HUDEP-2 (cell line): ENCODE measurements around the gene FAM3D.
A peak's percentile ranks its signal among the peaks of the same experiment; 100 is the strongest.
"Not testable (repeated sequence)": the region's sequence is repeated elsewhere in the genome, so short reads cannot be mapped to it uniquely, and the experiment has no call there.

Experiments
- DNase-seq, 76 experiments: peaks; one replicate each; lab custom pipeline; 2025; ENCODE audit not compliant: unreplicated experiment in 76 of 76; lab: John Stamatoyannopoulos, UW

FAM3D gene

DNA sequence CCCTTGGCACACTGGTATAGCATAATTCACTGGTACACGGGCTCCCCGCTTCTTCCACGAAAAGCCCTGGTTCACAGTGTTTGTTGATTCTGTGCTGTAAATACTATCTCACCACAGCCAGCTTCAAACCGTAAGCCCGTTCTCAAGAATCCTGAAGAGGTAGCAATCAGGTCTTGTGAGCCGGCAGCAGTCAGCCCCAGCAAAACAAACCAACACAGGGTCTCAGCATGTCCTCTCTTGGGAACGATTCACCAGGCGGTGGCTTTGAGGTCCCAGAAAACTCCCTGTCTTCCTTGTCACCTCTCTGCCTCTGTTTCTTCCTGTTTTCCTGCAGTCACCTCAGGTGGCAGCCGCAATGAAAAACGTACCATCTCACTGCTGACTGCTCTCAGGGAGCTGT is 19.1 kb upstream of the FAM3D start:
- DNase-seq: no peak

GRCh38 chr3:58683466-58683865 is 16.9 kb upstream of the FAM3D start:
- DNase-seq: peak in 2 of 76 experiments; percentile 8 to 18

DNA sequence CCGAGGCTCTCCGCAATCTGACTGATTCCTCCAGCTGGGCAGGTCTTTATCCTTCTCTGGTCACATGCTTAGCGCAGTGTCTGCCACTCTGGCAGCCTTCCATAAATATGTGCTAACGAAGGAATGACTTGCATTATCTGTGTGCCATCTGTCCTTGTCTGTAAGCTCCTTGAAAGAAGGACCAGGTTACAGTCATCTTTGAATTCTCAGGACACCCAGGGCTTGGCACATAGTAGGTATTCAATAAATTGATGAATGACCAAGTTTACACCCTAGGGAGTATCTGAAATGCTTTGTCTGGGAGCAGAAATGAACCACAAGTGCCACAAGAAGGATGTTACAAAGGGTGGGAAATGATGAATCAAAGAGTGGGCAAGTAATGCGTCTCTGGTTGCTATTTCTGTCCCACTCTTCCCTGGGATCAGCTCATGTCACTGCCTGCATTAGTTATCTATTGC is 16.5 kb upstream of the FAM3D start:
- DNase-seq: peak in 7 of 76 experiments; percentile 2 to 41 (median 12)

DNA sequence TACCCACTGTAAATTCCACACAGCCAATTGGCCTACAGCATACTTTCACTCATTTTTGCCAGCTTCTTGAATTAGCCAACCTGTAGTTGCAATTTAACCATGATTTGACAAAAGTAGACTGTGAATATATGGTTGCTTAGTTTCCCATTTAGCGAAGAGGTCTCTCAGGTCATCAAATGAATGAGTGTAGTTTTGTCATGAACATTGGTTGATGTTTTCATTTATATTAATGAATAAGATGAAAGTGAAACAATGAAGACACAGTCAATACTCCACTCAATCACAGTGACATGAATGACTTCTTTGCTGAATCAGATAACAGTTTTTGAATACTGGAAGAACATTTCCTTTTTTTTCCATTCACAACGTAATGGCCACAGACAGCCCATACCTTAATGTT is 15.3 kb upstream of the FAM3D start:
- DNase-seq: no peak

- no peak for DNase-seq
These were observed 14.4 kb upstream of the FAM3D start for GRCh38 chr3:58680879-58681525.

GRCh38 chr3:58679974-58680666 is 13.5 kb upstream of the FAM3D start:
- no peak for DNase-seq

GRCh38 chr3:58679446-58679845 is 12.9 kb upstream of the FAM3D start:
- no peak for DNase-seq

GRCh38 chr3:58678177-58678970 is 11.8 kb upstream of the FAM3D start:
- DNase-seq: not testable (repeated sequence)

- DNase-seq: no peak
These were observed 6.3 kb upstream of the FAM3D start for GRCh38 chr3:58672880-58673279.

DNA sequence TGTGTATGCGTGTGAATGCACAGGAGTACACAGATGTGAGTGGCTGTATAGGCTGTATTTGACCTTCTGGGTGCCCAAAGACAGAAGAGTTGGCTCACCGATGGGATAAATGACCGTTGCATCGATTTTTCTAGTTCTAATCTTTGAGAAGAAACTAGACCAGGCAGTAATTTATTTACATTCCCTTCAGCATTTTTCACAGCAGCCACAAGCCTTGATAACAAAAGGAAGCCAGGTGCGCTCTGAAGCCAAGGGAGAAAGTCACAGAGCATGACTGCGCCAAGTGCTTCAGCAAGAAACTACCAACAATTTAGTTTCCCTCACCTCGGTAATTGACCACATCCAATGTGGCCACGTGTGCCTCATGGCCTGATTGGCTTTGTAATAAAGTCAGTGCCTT is 5.9 kb upstream of the FAM3D start:
- no peak for DNase-seq

- DNase-seq: no peak
These were observed 4.0 kb upstream of the FAM3D start for GRCh38 chr3:58670506-58671135.

- no peak for DNase-seq
These were observed 1.7 kb upstream of the FAM3D start for GRCh38 chr3:58668247-58668646.

DNA sequence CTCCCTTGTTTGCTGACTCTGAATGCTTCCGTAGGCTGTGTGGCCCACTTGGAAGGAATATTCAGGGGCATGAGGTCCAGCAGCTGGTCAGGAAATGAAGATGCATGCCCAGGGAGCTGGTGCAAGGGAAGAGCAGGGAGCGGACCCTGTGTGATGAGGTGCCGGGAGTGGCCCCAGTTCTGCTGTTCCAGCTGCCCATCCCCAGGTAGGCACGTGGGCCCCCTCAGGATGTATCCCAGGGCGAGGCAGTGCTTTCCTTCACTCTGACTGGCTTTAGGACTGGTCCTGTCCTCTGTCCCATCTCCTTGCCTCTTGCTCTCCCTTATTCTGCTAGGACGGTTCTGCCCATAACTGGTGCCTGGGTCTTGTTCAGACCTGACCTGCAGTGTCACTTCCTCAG is 1.1 kb upstream of the FAM3D start:
- no peak for DNase-seq

DNA sequence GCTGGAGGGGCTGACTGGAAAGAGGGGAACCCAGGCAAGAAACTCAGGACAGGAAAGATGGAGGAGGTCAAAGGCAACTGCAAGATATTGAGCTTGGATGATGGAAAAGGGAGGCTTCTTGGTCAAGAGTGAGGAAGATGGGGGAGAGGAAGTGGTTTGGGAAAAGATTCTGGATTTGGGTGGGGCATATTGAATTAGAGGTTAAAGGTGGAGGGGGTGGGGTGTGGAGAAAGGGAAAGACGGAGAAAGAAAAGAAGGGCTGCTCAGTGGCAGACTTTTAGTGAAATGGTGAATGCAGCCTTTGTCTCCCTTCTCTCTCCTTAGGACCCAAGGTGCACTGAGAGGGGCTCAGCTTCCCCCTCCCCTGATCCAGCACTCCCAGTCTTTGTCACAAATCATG is 655 bp upstream of the FAM3D start:
- no peak for DNase-seq

DNA sequence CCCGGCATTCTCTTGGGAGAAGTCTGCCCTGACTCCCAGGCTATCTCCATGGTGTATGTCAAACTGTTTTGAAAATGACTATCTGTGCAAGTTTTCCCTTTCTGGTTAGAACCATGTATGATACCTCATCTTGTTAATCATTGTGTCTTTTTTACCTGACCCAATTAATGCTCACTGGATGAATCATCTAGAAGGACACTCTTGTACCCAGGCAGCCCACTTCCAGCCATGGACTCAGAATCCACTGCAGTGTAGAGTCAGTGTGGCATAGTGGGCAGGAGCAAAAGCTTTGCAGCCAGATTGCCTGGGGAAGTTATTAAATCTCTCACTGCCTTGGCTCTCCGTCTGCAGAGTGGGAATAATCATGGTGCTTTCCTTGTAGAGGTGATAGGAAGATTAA is 1.2 kb downstream of the FAM3D start:
- no peak for DNase-seq

- DNase-seq: no peak
These were observed 2.0 kb downstream of the FAM3D start for GRCh38 chr3:58664611-58665010.

DNA sequence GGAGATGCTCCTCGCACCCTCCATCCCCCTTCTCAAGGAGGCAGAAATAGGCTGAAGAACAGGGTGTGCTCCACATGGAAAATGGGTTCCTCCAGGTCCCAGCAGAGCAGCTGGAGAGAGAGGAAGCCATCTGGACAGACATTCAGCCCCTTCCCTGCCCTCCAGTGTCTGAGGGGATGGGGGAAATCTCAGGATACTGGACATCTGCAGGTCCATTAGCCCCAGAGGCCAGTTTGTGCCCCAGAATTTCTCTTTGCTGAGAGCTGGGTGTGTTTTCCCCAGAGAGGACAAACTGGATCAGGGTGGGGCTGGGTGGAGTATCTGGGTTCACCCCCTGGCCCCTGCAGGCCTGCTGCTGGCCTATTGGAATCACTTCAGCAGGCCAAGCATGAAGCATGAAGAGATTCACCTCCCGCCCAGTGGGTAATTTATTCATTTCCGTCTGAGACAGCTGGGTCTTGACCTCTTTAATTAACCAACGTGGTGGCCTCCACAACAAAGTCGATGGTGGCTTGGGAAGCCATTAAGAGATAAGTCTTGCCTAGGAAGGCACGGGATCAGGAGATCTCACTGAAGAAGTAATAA is 4.6 kb downstream of the FAM3D start:
- no peak for DNase-seq

DNA sequence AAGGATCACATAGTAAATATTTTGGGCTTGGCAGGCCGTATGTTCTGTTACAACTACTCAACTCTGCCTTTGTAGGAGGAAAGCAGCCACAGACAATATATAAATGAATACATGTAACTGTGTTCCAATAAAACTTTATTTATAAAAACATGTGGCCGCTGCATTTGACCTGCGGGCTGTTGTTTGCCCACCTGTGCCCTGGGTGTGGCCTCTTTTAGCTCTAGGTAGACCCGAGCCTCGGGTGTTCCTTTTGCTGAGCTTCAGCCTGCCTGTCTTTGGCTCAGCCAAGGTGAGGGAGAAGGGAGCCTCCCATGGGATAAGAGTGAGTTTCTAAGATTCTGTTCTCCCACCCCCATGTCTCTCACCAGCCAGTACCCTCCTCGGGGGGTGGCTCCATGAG is 5.6 kb downstream of the FAM3D start:
- no peak for DNase-seq

DNA sequence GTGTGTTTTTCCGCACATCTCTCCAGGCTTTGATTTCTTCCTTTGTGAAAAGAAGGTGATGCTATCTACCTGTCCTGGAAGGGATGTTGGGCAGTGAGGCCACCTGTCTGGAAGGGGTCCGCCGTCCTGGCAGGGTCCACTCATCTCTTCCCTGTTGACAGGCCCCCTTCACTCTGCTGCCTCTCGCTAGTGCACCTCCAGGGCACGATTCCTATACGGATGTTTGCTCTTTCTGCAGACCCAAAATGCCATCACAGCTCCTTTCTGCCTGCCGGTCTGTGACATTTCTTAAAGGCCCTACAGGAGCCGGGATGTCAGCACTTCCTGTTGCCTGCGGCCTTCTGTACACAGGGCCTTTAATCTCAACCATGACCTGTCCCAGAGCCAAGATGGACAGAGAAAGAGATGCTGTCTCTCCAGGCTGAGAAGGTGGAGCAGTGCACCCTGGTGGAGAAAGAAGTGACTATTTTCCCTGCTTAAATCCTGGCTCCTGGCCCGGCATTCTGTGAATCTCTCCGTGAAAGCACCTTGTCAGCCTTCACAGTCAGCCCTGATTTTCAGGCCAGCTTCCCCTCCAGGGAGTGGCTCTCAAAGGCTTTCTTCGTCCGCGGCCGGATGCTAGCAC is 7.4 kb downstream of the FAM3D start:
- no peak for DNase-seq

- no peak for DNase-seq
These were observed 8.1 kb downstream of the FAM3D start for GRCh38 chr3:58658508-58658907.
